Right cardiac atrium (tissue), 5 donors: Measurements from ENCODE around the gene IMPA2. TPM values are rescaled to one million over a fixed set of nuclear protein-coding genes. Genes with fewer than 3 reads are reported as not detected.

ENCODE experiments used
- ATAC-seq, 2 donors: fragments of 200-7000 bp; cut with Tn5 transposase; one replicate each; pipeline versions ENCODE4 v1.8.0 to v1.9.1; 2020; ENCODE audit warnings: moderate library complexity in 2 of 2, mild to moderate bottlenecking in 1 of 2
- DNase-seq, 3 donors: peaks; one replicate each; pipeline ENCODE4 v3.0.0-alpha.2; 2020
- H3K27ac ChIP-seq: one replicate; pipeline ENCODE4 v1.5.1; 2013; ENCODE audit warnings: mild to moderate bottlenecking, low read length, control low read depth, moderate library complexity
- H3K27me3 ChIP-seq: one replicate; pipeline ENCODE4 v1.6.1; 2013; ENCODE audit not compliant: control insufficient read depth, insufficient read depth
- H3K4me1 ChIP-seq: one replicate; pipeline ENCODE4 v1.6.1; 2013; ENCODE audit warnings: low read length; ENCODE audit not compliant: control insufficient read depth, insufficient read depth
- H3K4me3 ChIP-seq: one replicate; pipeline ENCODE4 v1.5.1; 2013; ENCODE audit warnings: low read length, control low read depth
- H3K9me3 ChIP-seq: one replicate; pipeline ENCODE4 v1.6.1; 2013; ENCODE audit warnings: low read length; ENCODE audit not compliant: control insufficient read depth
- WGBS: extraction: QIAGEN DNeasy Blood & Tissue Kit; methylation state at CpG from one replicate; pipeline ENCODE4 v1.1.7; 2013; 5-methylcytosine and 5-hydroxymethylcytosine counted together
- intact Hi-C, 4 donors: fragments of 100-400 bp; cut with DNase I; formaldehyde crosslinking; loops; one replicate each; pipeline versions ENCODE4 v1.11.0 to v1.14.0; 2022 to 2023
- polyA plus RNA-seq: library from polyadenylated mRNA; stranded (reverse); fragments of 200-250 nt; gene quantifications from one replicate; pipeline ENCODE4 v1.2.3, GENCODE V29; 2013
- total RNA-seq, 4 donors: library from RNA; stranded (reverse); fragmentation: NEBNext Ultra II Directional; extraction: Animal tissue kit (Norgen Biotek cat#: 25700); gene quantifications; one replicate each; pipeline ENCODE4 v1.2.1, GENCODE V29; 2021
- donor health status: healthy with polysubstance abuse.
- donor health status: DM: no; HTN: yes; CAD: no.
- donor health status: DM: no; HTN: no; CAD: no.
- donor health status: DM: no; HTN: yes; CAD: no; lungs with severe emphysema.
- donor health status: DM: yes; HTN: yes; CAD: no.

Gene IMPA2
- total and polyA plus RNA-seq, 5 donors = 19.8 to 26.9 (median 21.9) TPM

DNA sequence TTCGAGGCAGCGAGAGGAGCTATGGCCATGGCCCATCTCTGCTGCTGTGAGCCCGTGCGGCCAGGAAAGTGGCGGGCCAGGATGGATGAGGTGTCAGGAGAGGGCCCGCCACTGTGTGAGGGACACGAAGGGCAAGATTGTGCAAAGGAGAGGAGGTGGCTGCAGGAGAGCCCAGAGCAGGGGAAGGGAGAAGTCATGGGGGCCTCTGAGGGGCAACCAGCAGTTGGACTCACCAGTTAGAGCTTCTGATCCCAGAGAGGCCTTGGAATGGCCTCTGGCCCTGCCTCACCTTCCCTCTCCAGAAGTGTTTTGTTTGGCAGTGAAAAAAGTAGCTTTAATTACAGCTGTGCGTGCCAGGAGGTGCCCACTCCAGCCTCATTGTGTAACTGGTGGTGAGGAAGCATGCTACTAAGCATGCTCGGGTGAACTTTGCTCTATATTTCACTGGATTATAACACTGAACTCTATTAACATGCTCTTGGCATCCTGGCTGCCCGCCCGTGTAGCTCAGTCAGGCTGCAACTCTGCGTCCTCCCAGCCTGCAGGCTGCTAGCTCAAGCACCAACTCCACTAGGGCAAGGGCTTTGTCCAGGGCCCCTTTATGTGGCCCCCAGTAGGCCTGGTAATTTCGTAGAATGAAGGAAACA is 34.2 kb downstream of the IMPA2 start:
- 49% methylated on average over 13 of the region's 13 CpGs for WGBS
- Histone ChIP-seq H3K9me3 (no peaks in the 10 kb centered on the region), H3K4me3 (no peak overlapping the region), H3K4me1 (no peaks in the 10 kb centered on the region), H3K27ac (peak overlapping the region; percentile 26), H3K27me3 (no peaks in the 10 kb centered on the region)
- ATAC-seq (peak; percentile 81 to 85), DNase-seq (peak; percentile 52 to 85 (median 83))
- intact Hi-C loops = no loop called here

DNA sequence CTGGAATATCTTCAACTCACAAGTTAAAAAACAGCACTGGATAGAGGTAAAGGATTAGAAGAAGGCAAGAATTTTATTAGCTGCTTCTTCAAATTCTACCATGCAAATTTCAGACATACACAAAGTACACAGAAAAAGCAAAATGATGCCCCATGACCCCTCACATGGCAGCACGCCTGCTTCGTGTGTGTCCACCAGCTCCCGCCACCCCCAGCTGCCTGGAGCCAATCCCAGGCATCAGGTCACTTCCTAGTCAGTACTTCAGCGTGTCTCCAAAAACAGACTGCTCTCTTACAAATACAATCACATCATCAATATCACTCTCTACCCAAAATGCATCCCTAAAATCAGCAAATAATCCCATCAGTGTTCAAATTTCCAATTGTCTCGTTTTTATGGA is 35.8 kb downstream of the IMPA2 start:
- intact Hi-C loops = no loop called here
- WGBS = 70% methylated on average over 5 of the region's 5 CpGs
- DNase-seq (no peak), ATAC-seq (no peak)
- H3K4me1 ChIP-seq = no peaks in the 10 kb centered on the region
- no peaks in the 10 kb centered on the region for H3K27me3 ChIP-seq
- no peaks in the 10 kb centered on the region for H3K9me3 ChIP-seq
- no peak overlapping the region for H3K27ac ChIP-seq
- H3K4me3 ChIP-seq = no peak overlapping the region

GRCh38 chr18:12018861-12019260 is 37.6 kb downstream of the IMPA2 start:
- Histone ChIP-seq H3K4me3 (no peak overlapping the region), H3K27ac (no peak overlapping the region), H3K4me1 (no peaks in the 10 kb centered on the region), H3K9me3 (no peaks in the 10 kb centered on the region), H3K27me3 (no peaks in the 10 kb centered on the region)
- DNase-seq (no peak), ATAC-seq (no peak)
- intact Hi-C loops = no loop called here
- 93% methylated on average over 7 of the region's 7 CpGs for WGBS

DNA sequence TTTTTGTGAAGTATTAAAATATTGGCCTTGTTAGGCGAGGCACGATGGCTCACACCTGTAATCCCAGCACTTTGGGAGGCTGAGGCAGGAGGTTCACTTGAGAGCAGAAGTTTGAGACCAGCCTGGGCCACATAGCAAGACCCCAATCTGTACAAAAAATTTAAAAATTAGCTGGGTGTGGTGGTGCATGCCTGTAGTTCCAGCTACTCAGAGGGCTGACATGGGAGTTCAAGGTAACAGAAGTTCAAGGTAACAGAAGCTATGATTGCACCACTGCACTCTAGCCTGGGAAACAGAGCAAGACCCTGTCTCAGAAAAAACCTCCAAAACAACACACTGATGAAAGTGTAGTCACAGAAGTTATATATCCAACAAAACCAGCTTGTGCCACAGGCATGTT is 39.8 kb downstream of the IMPA2 start:
- no peak overlapping the region for H3K4me3 ChIP-seq
- intact Hi-C loops = no loop called here
- ATAC-seq = no peak
- no peak overlapping the region for H3K27ac ChIP-seq
- no peaks in the 10 kb centered on the region for H3K9me3 ChIP-seq
- WGBS = 96% methylated on average over 2 of the region's 2 CpGs
- H3K4me1 ChIP-seq = no peaks in the 10 kb centered on the region
- no peaks in the 10 kb centered on the region for H3K27me3 ChIP-seq
- no peak for DNase-seq

GRCh38 chr18:12021596-12021995 is 40.3 kb downstream of the IMPA2 start:
- H3K27me3 ChIP-seq = no peaks in the 10 kb centered on the region
- no peak for ATAC-seq
- 97% methylated on average over 8 of the region's 8 CpGs for WGBS

GRCh38 chr18:12023375-12023774 is 42.1 kb downstream of the IMPA2 start:
- Histone ChIP-seq H3K27me3 (no peaks in the 10 kb centered on the region), H3K4me3 (no peak overlapping the region), H3K9me3 (no peaks in the 10 kb centered on the region), H3K4me1 (no peaks in the 10 kb centered on the region), H3K27ac (no peak overlapping the region)
- DNase-seq (no peak), ATAC-seq (no peak)
- 98% methylated on average over 3 of the region's 3 CpGs for WGBS
- intact Hi-C loops = no loop called here

More at GRCh38 chr18:12021596-12021995, 40.3 kb downstream of the IMPA2 start:
- intact Hi-C loops = no loop called here
- no peak for DNase-seq
- no peaks in the 10 kb centered on the region for H3K4me1 ChIP-seq
- no peak overlapping the region for H3K27ac ChIP-seq
- H3K9me3 ChIP-seq = no peaks in the 10 kb centered on the region
- H3K4me3 ChIP-seq = no peak overlapping the region

DNA sequence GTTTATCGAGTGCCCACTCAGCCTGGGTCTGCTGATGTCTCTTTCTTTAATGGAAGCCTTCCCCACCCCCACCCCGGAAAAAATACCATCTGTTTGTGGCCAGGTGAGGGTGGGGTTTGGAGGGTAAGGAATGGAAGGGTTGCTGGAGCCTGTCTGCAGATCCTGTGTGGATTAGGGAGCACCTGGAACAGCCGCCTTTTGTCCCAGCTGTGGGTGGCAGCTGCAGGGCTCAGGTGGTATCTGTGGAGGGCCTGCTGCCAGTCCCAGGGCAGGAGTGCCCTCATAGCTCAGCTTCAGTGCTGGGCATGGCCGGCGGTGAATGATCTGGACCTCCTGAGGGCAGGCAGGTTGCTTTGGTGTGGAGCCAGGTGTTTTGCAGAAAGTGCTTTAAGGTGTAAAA is 45.3 kb downstream of the IMPA2 start:
- ATAC-seq (peak in 1 of 2 donors; percentile 20), DNase-seq (no peak)
- Histone ChIP-seq H3K27me3 (no peaks in the 10 kb centered on the region), H3K4me3 (no peak overlapping the region), H3K4me1 (no peaks in the 10 kb centered on the region), H3K9me3 (no peaks in the 10 kb centered on the region), H3K27ac (no peak overlapping the region)
- WGBS = 94% methylated on average over 5 of the region's 5 CpGs
- intact Hi-C loops = no loop called here

GRCh38 chr18:12027046-12027445 is 45.7 kb downstream of the IMPA2 start:
- peak; percentile 69 to 81 for ATAC-seq
- H3K9me3 ChIP-seq = no peaks in the 10 kb centered on the region
- DNase-seq = peak in 1 of 3 donors; percentile 72
- 70% methylated on average over 9 of the region's 9 CpGs for WGBS
- no peak overlapping the region for H3K4me3 ChIP-seq
- intact Hi-C loops = no loop called here
- no peaks in the 10 kb centered on the region for H3K27me3 ChIP-seq
- H3K4me1 ChIP-seq = no peaks in the 10 kb centered on the region
- no peak overlapping the region for H3K27ac ChIP-seq

DNA sequence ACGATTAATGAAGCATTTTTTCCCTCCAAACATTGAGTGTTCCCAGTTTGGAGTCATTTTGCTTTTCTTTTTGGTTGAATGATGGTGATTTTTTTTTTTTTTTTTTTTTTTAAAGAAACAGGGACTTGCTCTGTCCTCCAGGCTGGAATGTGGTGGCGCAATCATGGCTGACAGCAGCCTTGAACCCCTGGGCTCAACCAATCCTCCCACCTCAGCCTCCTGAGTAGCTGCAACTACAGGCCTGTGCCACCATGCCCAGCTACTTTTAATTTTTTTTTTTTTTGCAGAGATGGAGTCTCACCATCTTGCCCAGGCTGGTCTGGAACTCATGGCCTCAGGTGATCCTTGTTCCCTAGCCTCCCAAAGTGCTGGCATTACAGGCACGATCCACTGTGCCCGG is 46.2 kb downstream of the IMPA2 start:
- ATAC-seq (no peak), DNase-seq (no peak)
- intact Hi-C loops = no loop called here
- Histone ChIP-seq H3K27me3 (no peaks in the 10 kb centered on the region), H3K27ac (no peak overlapping the region), H3K4me3 (no peak overlapping the region), H3K9me3 (no peaks in the 10 kb centered on the region), H3K4me1 (no peaks in the 10 kb centered on the region)
- whole genome bisulfite sequencing = 93% methylated on average over 4 of the region's 4 CpGs

DNA sequence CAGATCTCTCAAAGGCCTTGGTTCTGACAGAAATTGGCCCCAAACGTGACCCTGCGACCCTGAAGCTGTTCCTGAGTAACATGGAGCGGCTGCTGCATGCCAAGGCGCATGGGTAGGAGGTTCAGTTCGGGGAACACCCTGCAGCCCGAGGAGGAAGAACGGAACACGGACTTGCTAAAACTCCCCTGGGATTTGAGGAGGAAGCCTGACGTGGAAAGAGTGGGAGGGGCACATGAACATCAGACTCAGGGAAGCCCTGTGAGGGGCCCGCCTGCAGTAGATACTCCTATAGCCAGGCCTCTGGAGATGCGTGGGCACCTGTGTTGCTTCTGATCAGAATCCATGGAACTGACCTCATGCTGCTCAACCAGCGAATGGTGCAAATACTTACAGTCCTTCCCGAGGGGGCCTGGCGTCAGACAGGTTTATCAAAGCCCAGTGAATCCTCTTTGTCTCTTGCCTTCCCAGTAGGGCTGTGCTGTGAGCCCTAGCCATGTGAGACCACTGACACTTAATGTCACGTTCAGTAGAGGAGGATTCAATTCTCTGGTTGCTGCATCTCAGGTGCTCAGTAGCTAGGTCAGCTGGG is 46.8 kb downstream of the IMPA2 start:
- H3K27ac ChIP-seq = peak overlapping the region; percentile 8
- no peak overlapping the region for H3K4me3 ChIP-seq
- H3K9me3 ChIP-seq = no peaks in the 10 kb centered on the region
- DNase-seq (peak; percentile 35 to 60 (median 56)), ATAC-seq (peak; percentile 15 to 73)
- H3K27me3 ChIP-seq = no peaks in the 10 kb centered on the region
- 72% methylated on average over 15 of the region's 15 CpGs for WGBS
- H3K4me1 ChIP-seq = no peaks in the 10 kb centered on the region
- intact Hi-C loops = no loop called here

GRCh38 chr18:12028674-12029073 is 47.4 kb downstream of the IMPA2 start:
- intact Hi-C loops = no loop called here
- H3K4me1 ChIP-seq = no peaks in the 10 kb centered on the region
- peak in 1 of 3 donors; percentile 60 for DNase-seq
- H3K9me3 ChIP-seq = no peaks in the 10 kb centered on the region
- no peak overlapping the region for H3K27ac ChIP-seq
- H3K27me3 ChIP-seq = no peaks in the 10 kb centered on the region
- no peak for ATAC-seq
- no peak overlapping the region for H3K4me3 ChIP-seq
- WGBS = 81% methylated on average over 11 of the region's 11 CpGs
